IMR-90 (cell line): Measurements from ENCODE around the gene CAB39. TPM values are rescaled to one million over a fixed set of nuclear protein-coding genes. Genes with fewer than 3 reads are reported as not detected.

Experiments
- ATAC-seq: fragments of 200-7000 bp; cut with Tn5 transposase; 2 replicates; pipeline ENCODE4 v1.9.1; 2020; ENCODE audit warnings: low read depth, mild to moderate bottlenecking, moderate library complexity
- BruUV-seq: library from RNA; stranded (reverse); fragments of 400-500 nt; replicated peaks from 2 replicates; lab custom pipeline; 2021; lab: Mats Ljungman, UMichigan
- CTCF ChIA-PET: fragments of 300-600 bp; formaldehyde crosslinking; extraction: SDS; loops from one replicate; lab custom pipeline; 2021; ENCODE audit warnings: antibody characterized with exemption; lab: Yijun Ruan, JAX
- POLR2A ChIA-PET: fragments of 300-600 bp; sonication (Branson Sonifier 250); formaldehyde crosslinking; loops from one replicate; lab custom pipeline; 2022; ENCODE audit warnings: antibody characterized with exemption; ENCODE audit not compliant: unreplicated experiment; lab: Charles Lee
- DNase-seq: peaks from one replicate; pipeline ENCODE4 v3.0.0; 2013
- H2AFZ ChIP-seq: replicated peaks from 2 replicates; pipeline ENCODE3; 2013; ENCODE audit warnings: low read length, mild to moderate bottlenecking; ENCODE audit not compliant: poor library complexity
- H2AK5ac ChIP-seq: 2 replicates; pipeline ENCODE4 v1.6.1; 2013; ENCODE audit warnings: low read depth, low read length, inconsistent platforms
- H2AK9ac ChIP-seq: replicated peaks from 2 replicates; pipeline ENCODE3; 2013; ENCODE audit warnings: mild to moderate bottlenecking, low read depth, low read length, moderate library complexity; ENCODE audit not compliant: poor library complexity
- H2BK120ac ChIP-seq: 2 replicates; pipeline ENCODE4 v1.6.1; 2013; ENCODE audit warnings: low read depth, low read length, inconsistent platforms
- H2BK15ac ChIP-seq: 3 replicates; pipeline ENCODE4 v1.6.1; 2013; ENCODE audit warnings: low read depth, low read length, inconsistent platforms
- H2BK20ac ChIP-seq: 2 replicates; pipeline ENCODE4 v1.6.1; 2013; ENCODE audit warnings: low read depth, mild to moderate bottlenecking, inconsistent platforms, low read length, moderate library complexity
- H2BK5ac ChIP-seq: 2 replicates; pipeline ENCODE4 v1.6.1; 2013; ENCODE audit warnings: mild to moderate bottlenecking, low read depth, low read length, inconsistent platforms; ENCODE audit not compliant: poor library complexity, severe bottlenecking
- H3K14ac ChIP-seq: replicated peaks from 2 replicates; pipeline ENCODE4 v1.6.1; 2013; ENCODE audit warnings: low read depth, low read length, inconsistent platforms
- H3K18ac ChIP-seq: 2 replicates; pipeline ENCODE4 v1.6.1; 2013; ENCODE audit warnings: low read depth, low read length, control low read depth
- H3K23ac ChIP-seq: 2 replicates; pipeline ENCODE4 v1.6.1; 2013; ENCODE audit warnings: low read depth, low read length, inconsistent platforms
- H3K27ac ChIP-seq: 2 replicates; pipeline ENCODE4 v1.5.1; 2013; ENCODE audit warnings: mild to moderate bottlenecking, control low read depth, low read length; ENCODE audit not compliant: insufficient read depth
- H3K27me3 ChIP-seq: 2 replicates; pipeline ENCODE4 v1.6.1; 2013; ENCODE audit warnings: low read length; ENCODE audit not compliant: control insufficient read depth, insufficient read depth
- H3K36me3 ChIP-seq: 2 replicates; pipeline ENCODE4 v1.6.1; 2013; ENCODE audit warnings: low read length, mixed read lengths; ENCODE audit not compliant: control insufficient read depth, insufficient read depth
- H3K4ac ChIP-seq: 2 replicates; pipeline ENCODE4 v1.6.1; 2013; ENCODE audit warnings: low read depth, low read length, inconsistent platforms
- H3K4me1 ChIP-seq: 2 replicates; pipeline ENCODE4 v1.6.1; 2013; ENCODE audit warnings: low read length, mixed read lengths; ENCODE audit not compliant: control insufficient read depth, insufficient read depth
- H3K4me2 ChIP-seq: 2 replicates; pipeline ENCODE4 v1.6.1; 2013; ENCODE audit warnings: low read depth, mild to moderate bottlenecking, control low read depth, low read length, moderate library complexity
- H3K4me3 ChIP-seq: 2 replicates; pipeline ENCODE4 v1.5.1; 2013; ENCODE audit warnings: low read depth, mild to moderate bottlenecking, control low read depth, low read length, moderate library complexity; ENCODE audit not compliant: insufficient read depth
- H3K56ac ChIP-seq: 2 replicates; pipeline ENCODE4 v1.6.1; 2013; ENCODE audit warnings: low read length, inconsistent platforms; ENCODE audit not compliant: insufficient read depth; ENCODE audit errors: extremely low read depth
- H3K79me1 ChIP-seq, 2 experiments: 2 replicates each; pipeline ENCODE4 v1.6.1; 2013; ENCODE audit warnings: low read length in 2 of 2, inconsistent platforms in 1 of 2, low read depth in 1 of 2
- H3K9ac ChIP-seq: 2 replicates; pipeline ENCODE4 v1.6.1; 2013; ENCODE audit warnings: low read depth, low read length, control low read depth
- H3K9me1 ChIP-seq: 2 replicates; pipeline ENCODE4 v1.6.1; 2013; ENCODE audit warnings: low read length, inconsistent platforms; ENCODE audit not compliant: insufficient read depth
- H3K9me3 ChIP-seq: 2 replicates; pipeline ENCODE4 v1.6.1; 2013; ENCODE audit warnings: low read length; ENCODE audit not compliant: control insufficient read depth, insufficient read depth
- H4K20me1 ChIP-seq: 2 replicates; pipeline ENCODE4 v1.6.1; 2013; ENCODE audit warnings: low read length, inconsistent platforms; ENCODE audit not compliant: insufficient read depth
- H4K5ac ChIP-seq: 2 replicates; pipeline ENCODE4 v1.6.1; 2013; ENCODE audit warnings: mild to moderate bottlenecking, low read depth, low read length, control low read depth
- H4K8ac ChIP-seq, 2 experiments: 2 replicates each; pipeline ENCODE4 v1.6.1; 2013; ENCODE audit warnings: low read depth in 2 of 2, low read length in 2 of 2, control low read depth in 1 of 2, inconsistent platforms in 1 of 2
- H4K91ac ChIP-seq: 2 replicates; pipeline ENCODE4 v1.6.1; 2013; ENCODE audit warnings: low read depth, low read length, inconsistent platforms; ENCODE audit not compliant: insufficient read depth
- BHLHE40 ChIP-seq: fragments of 150-350 bp; IDR thresholded peaks from 2 replicates; pipeline ENCODE4 v1.6.1; 2016; ENCODE audit warnings: mild to moderate bottlenecking, low read depth, low read length
- CHD1 ChIP-seq: IDR thresholded peaks from 2 replicates; pipeline ENCODE4 v1.6.1; 2012; ENCODE audit warnings: low read depth, low read length, improper control_type of control experiment
- CTCF ChIP-seq: conservative IDR thresholded peaks from 2 replicates; pipeline ENCODE4 v1.5.1; 2012; ENCODE audit warnings: mild to moderate bottlenecking, low read depth, low read length, improper control_type of control experiment
- ELK1 ChIP-seq: fragments of 150-350 bp; IDR thresholded peaks from 2 replicates; pipeline ENCODE4 v1.6.1; 2016; ENCODE audit warnings: low read depth, mild to moderate bottlenecking, low read length, moderate library complexity, borderline replicate concordance
- FOS ChIP-seq: fragments of 150-350 bp; IDR thresholded peaks from 2 replicates; pipeline ENCODE4 v1.6.1; 2016; ENCODE audit warnings: low read depth, low read length
- MAFK ChIP-seq: IDR thresholded peaks from 2 replicates; pipeline ENCODE4 v1.6.1; 2012; ENCODE audit warnings: low read depth, low read length, improper control_type of control experiment
- MAZ ChIP-seq: IDR thresholded peaks from 2 replicates; pipeline ENCODE4 v1.6.1; 2012; ENCODE audit warnings: low read depth, mild to moderate bottlenecking, low read length, improper control_type of control experiment, moderate library complexity, borderline replicate concordance
- MXI1 ChIP-seq: IDR thresholded peaks from 2 replicates; pipeline ENCODE4 v1.6.1; 2012; ENCODE audit warnings: low read depth, mild to moderate bottlenecking, low read length, moderate library complexity, borderline replicate concordance
- NFE2L2 ChIP-seq: fragments of 150-350 bp; IDR thresholded peaks from 2 replicates; pipeline ENCODE4 v1.6.1; 2016; ENCODE audit warnings: low read depth, mild to moderate bottlenecking, low read length
- POLR2A ChIP-seq: IDR thresholded peaks from 2 replicates; pipeline ENCODE4 v1.6.1; 2012; ENCODE audit warnings: mild to moderate bottlenecking, low read depth, low read length
- RAD21 ChIP-seq: IDR thresholded peaks from 2 replicates; pipeline ENCODE4 v1.6.1; 2012; ENCODE audit warnings: low read length, improper control_type of control experiment
- RCOR1 ChIP-seq: IDR thresholded peaks from 2 replicates; pipeline ENCODE4 v1.6.1; 2012; ENCODE audit warnings: mild to moderate bottlenecking, low read length, improper control_type of control experiment; ENCODE audit not compliant: insufficient replicate concordance
- SMC3 ChIP-seq: fragments of 150-350 bp; IDR thresholded peaks from 2 replicates; pipeline ENCODE4 v1.6.1; 2016; ENCODE audit warnings: low read depth, mild to moderate bottlenecking, antibody characterized with exemption, low read length, moderate library complexity
- USF2 ChIP-seq: fragments of 150-350 bp; IDR thresholded peaks from 2 replicates; pipeline ENCODE4 v1.6.1; 2017; ENCODE audit warnings: mild to moderate bottlenecking, antibody characterized with exemption, low read length, low read depth
- WGBS, 2 experiments: methylation state at CpG; one replicate each; pipeline versions ENCODE4 v1.1.5 to v1.1.7; 2013; ENCODE audit warnings: missing lambda C conversion rate in 2 of 2; ENCODE audit not compliant: insufficient read length in 1 of 2; ENCODE audit errors: extremely low coverage in 2 of 2; 5-methylcytosine and 5-hydroxymethylcytosine counted together
- dilution Hi-C: fragments of 300-500 bp; cut with HindIII; formaldehyde crosslinking; loops from one replicate; pipeline ENCODE4 v1.14.3; 2018; ENCODE audit warnings: low sequenced_read_pairs; ENCODE audit not compliant: unreplicated experiment
- in situ Hi-C: fragments of 300-500 bp; cut with MboI; formaldehyde crosslinking; loops from 3 replicates; pipeline ENCODE4 v1.14.3; 2019; ENCODE audit warnings: low sequenced_read_pairs, inconsistent platforms, mixed read lengths
- intact Hi-C: fragments of 100-400 bp; cut with micrococcal nuclease; formaldehyde crosslinking; loops from 2 replicates; pipeline ENCODE4 v1.10.0; 2022
- polyA plus RNA-seq, 3 experiments: library from polyadenylated mRNA; depleted of rRNA; stranded (reverse); fragments of >200 nt; gene quantifications; 2 replicates each; pipeline ENCODE4 v1.2.3, GENCODE V29; 2012; ENCODE audit warnings: low replicate concordance in 1 of 3
- total RNA-seq: library from RNA; depleted of rRNA; stranded (reverse); fragments of >200 nt; gene quantifications from 2 replicates; pipeline ENCODE4 v1.2.3, GENCODE V29; 2012

The CAB39 gene
- total and polyA plus RNA-seq, 2 of the 4 experiments (the other 2 are of a cell fraction): 38.2 to 71.7 TPM

GRCh38 chr2:230759481-230760167 lies 47.0 kb downstream of the CAB39 start:
- Histone ChIP-seq H4K91ac (peak overlapping the region; percentile 29), H2AFZ (no peak overlapping the region), H2BK15ac (peak overlapping the region; percentile 4; the same call in 1 of the 3 replicates), H3K9me1 (peaks cover 16% of the 10 kb centered on the region), H2AK5ac (peak overlapping the region; percentile 9; the same call in 1 of the 2 replicates), H3K9ac (no peak overlapping the region; the same call in 1 of the 2 replicates), H2BK20ac (peak overlapping the region; percentile 58), H3K18ac (peak overlapping the region; percentile 61), H3K4me2 (peak overlapping the region; percentile 90; the same call in 1 of the 2 replicates), H2BK5ac (peak overlapping the region; percentile 6), H4K20me1 (peaks cover 55% of the 10 kb centered on the region), H3K14ac (peak overlapping the region; percentile 10; the same call in 1 of the 2 replicates), H3K56ac (no peak overlapping the region), H3K4me1 (peaks cover 22% of the 10 kb centered on the region), H3K27ac (peak overlapping the region; percentile 36; the same call in 1 of the 2 replicates), H2AK9ac (no peak overlapping the region), H3K4ac (peak overlapping the region; percentile 32), H4K8ac (peak overlapping the region in 1 of 2 experiments; percentile 12; a peak in 1 of 4 replicates), H3K23ac (0 out of 2 replicates have a peak overlapping the region, but pooled peaks have one; percentile 44), H2BK120ac (peak overlapping the region; percentile 61), H3K27me3 (no peaks in the 10 kb centered on the region), H3K4me3 (no peak overlapping the region), H3K36me3 (peaks cover 11% of the 10 kb centered on the region), H3K79me1 (peaks cover 32 to 71% of the 10 kb centered on the region in 2 experiments), H3K9me3 (no peaks in the 10 kb centered on the region), H4K5ac (peak overlapping the region; percentile 78)
- DNase-seq (no peak), ATAC-seq (no peak; the same call in 1 of the 2 replicates)
- ChIA-PET POLR2A (no interaction called here), CTCF (interaction anchor here (0.6 kb wide), 1 partner anchor 37 kb away, joined by 3 read pairs; no protein-coding TSS in a partner anchor)
- intact Hi-C loops: loop anchor here (1.0 to 5.0 kb wide), 2 partner anchors 35 to 42 kb away; no protein-coding TSS in a partner anchor
- BruUV-seq: no TSS peak
- no CpG with 5 or more reads among the region's 11 CpGs for WGBS, 2 experiments
- in situ Hi-C loops: no loop called here
- dilution Hi-C loops: no loop called here
- TF ChIP-seq POLR2A (no peak), SMC3 (no peak), ELK1 (no peak), MAZ (no peak), MAFK (no peak), CTCF (no peak), MXI1 (no peak), CHD1 (no peak), FOS (no peak), NFE2L2 (no peak), USF2 (no peak), RAD21 (no peak), RCOR1 (no peak), BHLHE40 (no peak)
